ENCODE data around the gene PYGO1.
"Not testable (repeated sequence)": the region's sequence is repeated elsewhere in the genome, so short reads cannot be mapped to it uniquely, and the experiment has no call there.

Gene PYGO1

DNA sequence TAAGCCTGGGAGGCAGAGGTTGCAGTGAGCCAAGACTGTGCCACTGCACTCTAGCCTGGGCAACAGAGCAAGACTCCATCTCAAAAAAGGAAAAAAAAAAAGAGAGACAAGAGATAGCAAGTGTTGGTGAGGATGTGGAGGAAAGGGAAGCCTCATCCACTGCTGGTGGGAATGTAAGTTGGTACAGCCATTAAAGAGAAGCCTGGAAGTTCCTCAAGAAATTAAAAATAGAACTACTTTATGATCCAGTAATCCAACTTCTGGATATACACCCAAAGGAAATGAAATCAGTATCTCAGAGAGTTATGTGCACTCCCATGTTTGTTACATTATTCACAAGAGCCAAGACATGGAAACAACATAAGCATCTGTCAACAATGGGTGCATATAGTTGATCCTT lies 14.9 kb downstream of the PYGO1 start:
- in situ Hi-C loops (cut with MboI; ENCODE audit: low sequenced_read_pairs) = no loop called here

GRCh38 chr15:55564347-55565145 lies 23.6 kb downstream of the PYGO1 start:
- in situ Hi-C loops (cut with MboI; ENCODE audit: low sequenced_read_pairs) = no loop called here

GRCh38 chr15:55562601-55563000 lies 25.5 kb downstream of the PYGO1 start:
- in situ Hi-C loops (cut with MboI; ENCODE audit: low sequenced_read_pairs) = no loop called here

GRCh38 chr15:55555089-55555488 lies 33.1 kb downstream of the PYGO1 start:
- in situ Hi-C loops (cut with MboI; ENCODE audit: low sequenced_read_pairs) = no loop called here

- in situ Hi-C loops (cut with MboI; ENCODE audit: low sequenced_read_pairs) = no loop called here
Measured at GRCh38 chr15:55552926-55553325, 35.2 kb downstream of the PYGO1 start.

DNA sequence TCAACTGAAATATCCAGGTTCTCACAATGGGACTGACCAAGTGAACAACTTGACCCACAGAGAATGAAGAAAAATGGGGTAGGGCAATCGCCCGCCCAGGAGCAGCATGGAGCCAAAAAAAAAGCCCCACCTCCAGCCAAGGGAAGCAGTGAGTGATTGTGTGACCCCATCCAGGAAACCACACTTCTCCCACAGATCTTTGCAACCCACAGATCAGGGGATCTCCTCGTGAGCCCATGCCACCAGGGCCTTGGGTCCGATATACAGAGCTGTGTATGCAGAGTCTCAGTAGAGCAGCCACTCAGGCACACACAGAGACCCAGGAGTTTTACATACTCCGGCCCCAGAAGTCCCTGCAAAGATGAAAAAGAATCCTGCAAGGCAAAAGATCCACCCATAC lies 35.7 kb downstream of the PYGO1 start:
- in situ Hi-C loops (cut with MboI; ENCODE audit: low sequenced_read_pairs) = no loop called here

DNA sequence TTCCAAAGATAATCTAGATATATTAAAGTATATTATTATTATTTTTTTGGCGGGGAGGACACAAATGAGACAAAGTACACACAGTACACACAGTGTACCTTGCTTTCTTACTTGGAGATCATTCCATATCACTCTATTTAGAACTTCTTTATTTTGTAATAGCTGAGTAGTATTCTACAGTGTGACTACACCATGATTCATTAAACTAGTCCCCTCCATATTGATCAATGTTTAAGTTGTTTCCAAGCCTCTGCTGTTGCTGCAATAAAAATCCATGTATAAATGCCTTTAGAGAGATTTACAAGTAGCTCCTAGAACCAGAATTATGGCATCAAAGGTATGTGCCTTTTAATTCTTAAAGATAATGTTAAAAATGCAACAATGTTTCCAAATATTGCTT lies 38.8 kb downstream of the PYGO1 start:
- in situ Hi-C loops (cut with MboI; ENCODE audit: low sequenced_read_pairs) = no loop called here

DNA sequence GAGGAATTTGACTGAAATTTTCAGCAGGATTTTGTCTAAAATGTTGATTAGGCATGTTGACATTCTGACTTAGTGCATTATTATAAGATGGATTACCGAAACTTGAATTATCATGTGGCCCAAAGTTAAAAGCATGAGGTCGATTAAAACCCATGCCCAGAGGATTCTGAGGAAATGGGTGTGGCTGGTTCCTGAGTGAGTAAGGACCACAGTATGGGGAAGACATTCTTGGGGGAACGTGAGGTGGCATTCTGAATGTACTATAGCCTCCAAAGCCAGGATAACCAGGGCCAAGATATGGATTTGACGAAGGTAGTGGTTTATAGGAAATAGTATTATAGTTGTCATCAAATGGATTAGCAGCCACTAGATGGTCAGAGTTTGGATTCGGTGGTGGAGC lies 41.4 kb downstream of the PYGO1 start:
- in situ Hi-C loops (cut with MboI; ENCODE audit: low sequenced_read_pairs) = no loop called here

DNA sequence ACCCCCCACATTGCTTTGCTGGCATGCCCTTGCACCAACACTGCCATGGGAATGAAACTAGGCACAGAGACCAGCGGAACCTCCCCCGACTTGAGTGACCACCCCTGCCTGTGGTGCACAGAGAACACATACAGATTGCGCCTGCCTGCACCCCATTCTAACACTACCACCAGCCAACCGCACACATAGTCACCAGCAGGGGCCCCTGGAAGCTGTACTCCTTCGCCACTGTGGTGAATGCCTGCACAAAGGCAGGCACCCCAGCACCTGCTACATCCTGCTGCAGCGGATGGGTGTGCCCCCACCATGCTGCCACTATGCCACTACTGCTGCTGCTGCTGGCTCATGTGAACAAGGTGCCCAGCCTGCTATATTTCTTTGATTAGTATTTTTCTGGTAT lies 52.7 kb downstream of the PYGO1 start:
- in situ Hi-C loops (cut with MboI; ENCODE audit: low sequenced_read_pairs) = no loop called here

GRCh38 chr15:55532944-55533343 lies 55.2 kb downstream of the PYGO1 start:
- in situ Hi-C loops (cut with MboI; ENCODE audit: low sequenced_read_pairs) = no loop called here

DNA sequence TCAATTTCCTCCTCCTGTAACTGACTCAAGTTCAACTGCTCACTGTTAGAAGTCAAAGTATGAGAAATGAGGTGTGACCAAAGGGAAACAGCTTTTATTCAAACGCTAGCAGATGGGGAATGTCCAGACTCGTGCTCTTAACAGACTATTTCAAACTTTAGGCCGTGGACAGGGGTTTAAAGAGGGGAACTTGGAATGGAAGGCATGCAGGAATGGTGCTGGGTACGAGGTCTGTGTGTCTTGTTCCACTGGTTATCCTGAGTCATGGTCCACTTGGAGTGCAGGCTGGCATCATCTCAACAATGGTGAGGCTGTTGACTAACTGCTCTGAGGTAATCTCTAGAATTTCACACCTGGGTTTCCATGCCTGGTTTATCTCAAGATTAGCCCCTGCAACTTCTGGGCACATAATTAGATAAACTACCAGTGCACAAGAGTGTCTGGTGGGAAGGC lies 57.3 kb downstream of the PYGO1 start:
- in situ Hi-C loops (cut with MboI; ENCODE audit: low sequenced_read_pairs) = no loop called here

DNA sequence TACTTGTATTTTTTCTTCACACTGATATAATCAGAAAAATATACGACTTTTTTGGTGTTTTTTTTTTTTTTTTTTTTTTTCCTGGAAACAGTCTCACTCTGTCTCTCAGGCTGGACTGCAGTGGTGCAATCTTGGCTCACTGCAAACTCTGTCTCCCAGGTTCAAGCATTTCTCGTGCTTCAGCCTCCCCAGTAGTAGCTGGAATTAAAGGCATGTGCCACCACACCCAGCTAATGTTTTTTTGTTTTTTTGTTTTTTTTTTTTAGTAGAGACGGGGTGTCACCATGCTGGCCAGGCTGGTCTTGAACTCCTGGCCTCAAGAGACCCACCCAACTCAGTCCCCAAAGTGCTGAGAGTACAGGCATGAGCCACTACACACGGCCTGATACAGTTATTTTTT lies 59.3 kb downstream of the PYGO1 start:
- in situ Hi-C loops (cut with MboI; ENCODE audit: low sequenced_read_pairs) = no loop called here

DNA sequence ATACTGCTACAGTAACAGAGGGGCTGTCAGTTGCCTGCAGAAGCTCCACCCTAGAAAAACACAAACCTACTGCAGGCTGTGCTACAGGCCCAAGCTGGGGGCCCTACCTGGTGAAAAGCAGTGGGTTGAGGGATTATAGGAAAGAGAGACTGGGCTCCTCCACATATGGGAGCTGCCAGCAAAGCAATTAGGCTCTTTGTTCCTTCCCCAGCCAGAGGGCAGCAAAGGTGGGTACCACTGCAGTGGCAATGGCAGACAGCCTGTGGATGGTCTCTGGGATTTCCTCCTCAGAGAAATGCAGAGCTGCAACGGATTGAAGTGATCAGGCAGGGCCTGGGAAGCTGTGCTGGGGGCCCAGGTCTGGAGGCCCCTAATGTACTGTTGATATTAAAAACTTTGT lies 61.0 kb downstream of the PYGO1 start:
- in situ Hi-C loops (cut with MboI; ENCODE audit: low sequenced_read_pairs) = no loop called here

DNA sequence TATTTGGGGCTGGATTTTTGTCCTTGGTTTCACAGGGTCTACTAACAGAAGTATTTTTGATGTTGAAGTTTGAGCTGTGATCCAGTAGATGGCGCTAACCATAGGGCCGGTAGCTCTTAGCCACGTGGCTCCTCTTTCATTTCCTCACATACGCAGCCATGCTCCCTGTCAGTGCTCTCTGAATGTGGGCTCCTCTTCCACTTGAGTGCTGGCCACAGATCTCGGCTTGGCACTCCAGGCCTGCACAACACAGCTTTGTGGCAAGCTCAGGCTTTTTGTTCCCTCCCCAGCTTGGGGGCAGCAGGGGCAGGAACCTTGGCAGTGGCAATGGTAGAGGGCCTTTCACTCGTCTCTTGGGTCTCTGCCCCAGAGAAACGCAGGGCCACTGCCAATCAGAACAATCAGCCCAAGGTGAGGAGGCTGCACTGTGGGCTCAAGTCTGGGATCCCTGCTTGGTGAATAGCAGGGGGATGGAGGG lies 61.5 kb downstream of the PYGO1 start:
- in situ Hi-C loops (cut with MboI; ENCODE audit: low sequenced_read_pairs) = no loop called here

GRCh38 chr15:55522742-55523450 lies 65.2 kb downstream of the PYGO1 start:
- in situ Hi-C loops (cut with MboI; ENCODE audit: low sequenced_read_pairs) = no loop called here

GRCh38 chr15:55518641-55519040 lies 69.5 kb downstream of the PYGO1 start:
- in situ Hi-C loops (cut with MboI; ENCODE audit: low sequenced_read_pairs) = no loop called here

- in situ Hi-C loops (cut with MboI; ENCODE audit: low sequenced_read_pairs) = no loop called here
Measured at GRCh38 chr15:55518009-55518408, 70.1 kb downstream of the PYGO1 start.

GRCh38 chr15:55515991-55516776 lies 72.0 kb downstream of the PYGO1 start:
- in situ Hi-C loops (cut with MboI; ENCODE audit: low sequenced_read_pairs) = no loop called here

DNA sequence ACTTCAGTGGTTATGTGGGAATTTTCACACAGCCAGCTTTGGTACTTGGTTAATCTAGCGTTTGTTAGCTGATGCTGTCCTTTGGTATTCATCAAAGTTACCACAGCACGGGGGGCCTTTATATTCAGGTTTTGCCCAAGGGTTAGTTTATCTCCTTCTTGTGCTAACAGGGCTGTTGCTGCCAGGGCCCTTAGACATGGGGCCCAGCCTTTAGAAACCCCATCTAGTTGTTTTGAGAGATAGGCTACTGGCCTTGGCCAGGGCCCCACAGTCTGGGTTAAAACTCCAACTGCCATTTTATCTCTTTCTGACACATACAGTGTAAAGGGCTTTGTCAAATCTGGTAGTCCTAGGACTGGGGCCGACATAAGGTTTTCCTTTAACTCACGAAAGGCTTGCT lies 72.7 kb downstream of the PYGO1 start:
- in situ Hi-C loops (cut with MboI; ENCODE audit: low sequenced_read_pairs) = no loop called here

GRCh38 chr15:55514414-55514850 lies 73.7 kb downstream of the PYGO1 start:
- in situ Hi-C loops (cut with MboI; ENCODE audit: low sequenced_read_pairs) = no loop called here

DNA sequence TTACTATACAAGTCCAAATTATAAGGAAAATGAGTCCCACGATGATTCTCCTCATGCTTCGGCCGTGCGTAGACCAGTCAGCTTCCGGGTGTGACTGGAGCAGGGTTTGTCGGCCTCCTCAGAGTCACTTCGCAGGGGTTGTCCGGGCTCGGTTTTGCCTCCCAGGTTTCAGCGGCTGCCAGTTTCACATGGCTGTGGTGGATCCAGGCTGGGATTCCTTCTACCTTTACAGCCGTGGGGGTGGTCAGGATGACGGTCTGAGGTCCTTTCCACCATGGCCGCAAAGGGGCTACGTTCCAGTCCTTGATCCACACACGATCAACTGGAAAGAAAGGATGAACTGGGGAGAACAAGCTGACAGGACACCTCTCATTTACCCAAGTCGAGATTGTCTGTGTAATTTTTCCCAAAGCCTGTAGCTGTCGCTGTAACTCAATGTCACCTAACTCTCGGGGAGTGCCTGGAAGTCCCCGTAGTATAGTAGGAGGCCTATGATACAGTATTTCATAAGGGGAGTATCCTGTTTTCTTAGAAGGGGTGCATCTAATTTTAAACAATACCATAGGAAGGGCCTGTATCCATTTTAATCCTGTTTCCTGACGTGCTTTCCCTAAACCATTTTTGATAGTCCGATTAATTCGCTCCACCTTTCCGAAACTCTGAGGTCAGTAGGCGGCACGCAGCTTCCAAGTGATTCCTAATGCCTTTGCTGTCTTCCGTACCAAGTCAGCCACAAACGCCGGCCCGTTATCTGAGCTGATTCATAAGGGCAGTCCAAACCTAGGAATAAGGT lies 74.3 kb downstream of the PYGO1 start:
- in situ Hi-C loops (cut with MboI; ENCODE audit: low sequenced_read_pairs) = not testable (repeated sequence)

Measured in hTERT RPE-1 (cell line).